ENCODE data around the gene CHCHD6. TPM values are rescaled to one million over a fixed set of nuclear protein-coding genes. Genes with fewer than 3 reads are reported as not detected.

Gene CHCHD6
- total RNA-seq, 2 donors from 2014 or later, result 9.3 to 13.2 TPM

DNA sequence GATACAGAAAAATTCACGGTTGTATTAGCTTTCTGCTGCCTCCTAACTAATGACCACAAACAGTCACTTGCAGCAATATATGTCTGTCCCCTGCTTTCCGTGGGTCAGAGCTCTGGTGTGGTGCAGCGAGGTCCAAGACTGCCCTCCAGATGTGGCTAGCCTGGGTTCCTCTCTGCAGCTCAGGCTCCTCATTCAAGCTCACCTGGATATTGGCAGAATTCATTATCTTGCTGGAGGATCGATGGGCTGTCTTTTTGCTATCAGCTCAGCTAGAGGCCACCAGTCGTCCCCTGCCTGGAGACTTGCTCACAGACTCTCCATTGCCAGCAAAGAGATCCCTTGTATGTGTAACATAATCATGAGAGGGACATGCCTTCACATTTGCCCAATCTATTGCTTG, 266.1 kb downstream of the CHCHD6 start:
- H3K36me3 ChIP-seq, result no peaks in the 10 kb centered on the region
- no peak for DNase-seq
- TF ChIP-seq, protein P1, sequence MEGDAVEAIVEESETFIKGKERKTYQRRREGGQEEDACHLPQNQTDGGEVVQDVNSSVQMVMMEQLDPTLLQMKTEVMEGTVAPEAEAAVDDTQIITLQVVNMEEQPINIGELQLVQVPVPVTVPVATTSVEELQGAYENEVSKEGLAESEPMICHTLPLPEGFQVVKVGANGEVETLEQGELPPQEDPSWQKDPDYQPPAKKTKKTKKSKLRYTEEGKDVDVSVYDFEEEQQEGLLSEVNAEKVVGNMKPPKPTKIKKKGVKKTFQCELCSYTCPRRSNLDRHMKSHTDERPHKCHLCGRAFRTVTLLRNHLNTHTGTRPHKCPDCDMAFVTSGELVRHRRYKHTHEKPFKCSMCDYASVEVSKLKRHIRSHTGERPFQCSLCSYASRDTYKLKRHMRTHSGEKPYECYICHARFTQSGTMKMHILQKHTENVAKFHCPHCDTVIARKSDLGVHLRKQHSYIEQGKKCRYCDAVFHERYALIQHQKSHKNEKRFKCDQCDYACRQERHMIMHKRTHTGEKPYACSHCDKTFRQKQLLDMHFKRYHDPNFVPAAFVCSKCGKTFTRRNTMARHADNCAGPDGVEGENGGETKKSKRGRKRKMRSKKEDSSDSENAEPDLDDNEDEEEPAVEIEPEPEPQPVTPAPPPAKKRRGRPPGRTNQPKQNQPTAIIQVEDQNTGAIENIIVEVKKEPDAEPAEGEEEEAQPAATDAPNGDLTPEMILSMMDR (IDR thresholded peaks at IDR 0.05), result no peak
- H3K4me3 ChIP-seq, result no peak overlapping the region
- no peaks in the 10 kb centered on the region for H3K27me3 ChIP-seq
- H3K27ac ChIP-seq, result no peak overlapping the region
- H3K4me1 ChIP-seq, result no peaks in the 10 kb centered on the region
- intact Hi-C loops (cut with DNase I), result loop anchor here (10.0 kb wide), 1 partner anchor 285 kb away; no protein-coding TSS in a partner anchor
- H3K9me3 ChIP-seq, result no peaks in the 10 kb centered on the region
- no peak overlapping the region for H3K9ac ChIP-seq (ENCODE audit: low read depth in 2 of 2, low read length in 2 of 2)

DNA sequence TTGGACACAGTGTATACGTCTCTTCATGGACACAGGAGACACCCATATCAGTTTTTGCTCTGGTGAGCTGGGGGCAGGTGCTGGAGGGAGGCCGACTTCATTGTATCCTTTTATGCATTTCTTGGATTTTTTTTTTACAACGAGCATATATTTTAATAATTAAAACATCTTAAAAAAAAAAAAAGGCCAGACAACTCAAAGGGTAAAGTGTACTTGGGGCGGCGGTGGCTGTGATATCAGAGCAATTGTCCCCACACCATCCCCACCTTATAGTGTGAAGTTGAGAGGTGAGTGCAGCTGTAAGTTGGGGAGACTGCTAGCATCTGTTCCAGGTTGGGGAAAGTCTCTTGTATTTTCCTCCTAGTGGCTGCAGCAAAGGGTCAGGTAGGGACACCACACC, 266.9 kb downstream of the CHCHD6 start:
- intact Hi-C loops (cut with DNase I), result loop anchor here (10.0 kb wide), 1 partner anchor 286 kb away; no protein-coding TSS in a partner anchor
- TF ChIP-seq, protein P1 (IDR thresholded peaks at IDR 0.05), result no peak
- Histone ChIP-seq H3K27ac (no peak overlapping the region), H3K27me3 (no peaks in the 10 kb centered on the region), H3K36me3 (no peaks in the 10 kb centered on the region), H3K4me3 (no peak overlapping the region), H3K9me3 (no peaks in the 10 kb centered on the region), H3K4me1 (no peaks in the 10 kb centered on the region), H3K9ac (ENCODE audit: low read depth in 2 of 2, low read length in 2 of 2) (no peak overlapping the region)
- no peak for DNase-seq

DNA sequence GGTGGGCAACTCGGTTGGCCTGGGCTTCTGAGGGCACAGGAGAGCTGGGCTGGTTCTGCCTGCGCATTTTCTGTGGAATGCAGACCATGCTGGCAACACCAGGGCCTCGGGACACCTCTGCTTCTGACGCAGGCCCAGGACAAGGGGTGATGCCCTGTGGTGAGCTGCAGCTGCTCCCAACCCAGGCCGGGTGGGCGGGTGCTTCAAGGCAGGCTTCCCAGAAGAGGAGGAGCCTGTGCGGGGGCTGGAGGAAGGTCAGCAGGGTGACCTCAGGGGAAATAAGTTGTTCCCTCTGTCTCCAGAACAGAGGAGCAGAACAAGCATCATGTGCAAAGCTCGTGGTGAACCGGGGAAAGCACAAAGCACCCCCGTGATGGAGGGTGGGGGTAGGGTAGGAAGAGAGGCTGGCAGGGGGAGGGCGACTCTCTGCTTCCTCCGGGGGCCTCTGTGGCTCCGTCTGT, 267.9 kb downstream of the CHCHD6 start:
- H3K27me3 ChIP-seq, result no peaks in the 10 kb centered on the region
- no peaks in the 10 kb centered on the region for H3K9me3 ChIP-seq
- H3K36me3 ChIP-seq, result no peaks in the 10 kb centered on the region
- H3K27ac ChIP-seq, result no peak overlapping the region
- intact Hi-C loops (cut with DNase I), result loop anchor here (10.0 kb wide), 1 partner anchor 287 kb away; no protein-coding TSS in a partner anchor
- H3K4me3 ChIP-seq, result no peak overlapping the region
- no peak overlapping the region for H3K9ac ChIP-seq (ENCODE audit: low read depth in 2 of 2, low read length in 2 of 2)
- TF ChIP-seq, protein P1 (IDR thresholded peaks at IDR 0.05), result no peak
- DNase-seq, result peak; percentile 66
- H3K4me1 ChIP-seq, result no peaks in the 10 kb centered on the region

DNA sequence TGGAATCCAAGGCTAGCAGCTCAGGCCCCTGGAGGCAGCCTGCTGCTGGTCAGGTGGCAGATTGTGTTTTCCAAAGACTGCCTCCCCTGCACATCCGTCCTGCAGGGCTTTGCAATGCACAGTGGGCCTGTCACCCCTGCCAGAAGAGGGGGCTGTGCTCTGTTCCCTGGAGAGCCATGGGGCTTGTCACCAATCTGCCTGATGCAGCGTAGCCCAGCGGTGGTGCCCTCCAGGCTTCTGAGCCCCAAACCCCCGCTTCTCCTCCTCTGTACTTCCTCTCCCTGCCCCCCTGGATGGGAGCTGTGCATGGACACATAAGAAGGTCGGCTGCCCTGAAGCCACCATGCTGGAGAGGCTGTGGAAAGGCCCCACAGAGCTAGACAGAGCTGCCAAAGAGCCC, 268.8 kb downstream of the CHCHD6 start:
- Histone ChIP-seq H3K27me3 (no peaks in the 10 kb centered on the region), H3K36me3 (no peaks in the 10 kb centered on the region), H3K9ac (ENCODE audit: low read depth in 2 of 2, low read length in 2 of 2) (no peak overlapping the region), H3K4me1 (no peaks in the 10 kb centered on the region), H3K4me3 (no peak overlapping the region), H3K27ac (no peak overlapping the region), H3K9me3 (no peaks in the 10 kb centered on the region)
- DNase-seq, result no peak
- TF ChIP-seq, protein P1 (IDR thresholded peaks at IDR 0.05), result no peak
- intact Hi-C loops (cut with DNase I), result loop anchor here (10.0 kb wide), 1 partner anchor 288 kb away; no protein-coding TSS in a partner anchor

DNA sequence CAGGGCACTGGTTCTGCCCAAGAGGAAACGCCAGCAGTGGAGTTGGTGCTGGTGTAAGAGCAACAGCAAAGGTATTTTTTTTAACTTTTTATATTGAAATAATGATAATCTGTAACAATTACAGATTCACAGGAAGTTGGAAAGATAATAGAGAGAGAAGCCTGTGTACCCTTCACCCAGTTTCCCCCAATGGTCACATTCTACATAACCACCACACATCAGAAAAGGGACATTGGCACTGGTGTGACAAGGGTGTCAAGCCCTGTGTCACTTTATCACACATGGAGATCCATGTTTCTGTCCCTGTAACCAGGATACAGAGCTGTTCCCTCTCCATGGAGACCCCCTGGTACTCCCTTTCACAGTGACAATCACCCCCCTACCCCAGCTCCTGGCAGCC, 269.8 kb downstream of the CHCHD6 start:
- Histone ChIP-seq H3K4me3 (no peak overlapping the region), H3K36me3 (no peaks in the 10 kb centered on the region), H3K27ac (no peak overlapping the region), H3K4me1 (no peaks in the 10 kb centered on the region), H3K9me3 (no peaks in the 10 kb centered on the region), H3K27me3 (no peaks in the 10 kb centered on the region), H3K9ac (ENCODE audit: low read depth in 2 of 2, low read length in 2 of 2) (no peak overlapping the region)
- DNase-seq, result no peak
- intact Hi-C loops (cut with DNase I), result loop anchor here (10.0 kb wide), 1 partner anchor 289 kb away; no protein-coding TSS in a partner anchor
- TF ChIP-seq, protein P1 (IDR thresholded peaks at IDR 0.05), result no peak

Data from colonic mucosa (tissue), 4 donors.